H1 (cell line): ENCODE results near the gene ANKRD61. TPM values are rescaled to one million over a fixed set of nuclear protein-coding genes. Genes with fewer than 3 reads are reported as not detected.
"Not testable (repeated sequence)": the region's sequence is repeated elsewhere in the genome, so short reads cannot be mapped to it uniquely, and the experiment has no call there.

Experiments
- CTCF ChIA-PET: fragments of 300-600 bp; sonication (Branson Sonifier 250); formaldehyde crosslinking; loops from one replicate; lab custom pipeline; 2021; ENCODE audit not compliant: partially characterized antibody; lab: Charles Lee
- POLR2A ChIA-PET: fragments of 300-600 bp; sonication (Branson Sonifier 250); formaldehyde crosslinking; loops from one replicate; lab custom pipeline; 2021; ENCODE audit warnings: inconsistent platforms; ENCODE audit not compliant: partially characterized antibody; lab: Charles Lee
- DNase-seq, 2 experiments: peaks; one replicate each; pipeline versions ENCODE4 v3.0.0 to v3.0.0-alpha.2; 2010 to 2022; ENCODE audit warnings: low spot score in 2 of 2, low read depth in 1 of 2, mixed read lengths in 1 of 2
- FAIRE-seq: peaks from 2 replicates; lab custom pipeline; 2011; peaks lifted over from hg19 to GRCh38; lab: Jason Lieb, UNC
- H2AFZ ChIP-seq: 2 replicates; pipeline ENCODE4 v1.8.1; 2012; ENCODE audit warnings: low read length, inconsistent platforms
- H2AK5ac ChIP-seq: 2 replicates; pipeline ENCODE4 v1.6.1; 2013; ENCODE audit warnings: low read depth, low read length
- H2BK120ac ChIP-seq: replicated peaks from 2 replicates; pipeline ENCODE3; 2013; ENCODE audit warnings: low read depth, low read length, inconsistent platforms
- H2BK12ac ChIP-seq: 2 replicates; pipeline ENCODE4 v1.6.1; 2013; ENCODE audit warnings: low read depth, low read length
- H2BK15ac ChIP-seq: 2 replicates; pipeline ENCODE4 v1.6.1; 2013; ENCODE audit warnings: low read length
- H2BK20ac ChIP-seq: 2 replicates; pipeline ENCODE4 v1.6.1; 2013; ENCODE audit warnings: low read length
- H2BK5ac ChIP-seq: 2 replicates; pipeline ENCODE4 v1.6.1; 2013; ENCODE audit warnings: low read depth, low read length
- H3K14ac ChIP-seq: 2 replicates; pipeline ENCODE4 v1.6.1; 2013; ENCODE audit warnings: inconsistent platforms; ENCODE audit not compliant: insufficient read length
- H3K18ac ChIP-seq: 2 replicates; pipeline ENCODE4 v1.6.1; 2013; ENCODE audit warnings: low read length; ENCODE audit errors: extremely low read depth
- H3K23ac ChIP-seq: 2 replicates; pipeline ENCODE4 v1.6.1; 2013; ENCODE audit warnings: inconsistent platforms; ENCODE audit not compliant: insufficient read length
- H3K23me2 ChIP-seq: 2 replicates; pipeline ENCODE4 v1.6.1; 2013; ENCODE audit warnings: low read depth, low read length
- H3K27ac ChIP-seq: 2 replicates; pipeline ENCODE4 v1.6.1; 2011; ENCODE audit warnings: low read depth, low read length, inconsistent platforms
- H3K27me3 ChIP-seq, 4 experiments: replicated peaks in 1 of 4; 1 replicate in 1 of 4; 2 replicates in 3 of 4; pipeline versions ENCODE4 v1.6.1 to v1.8.1; 2011 to 2013; ENCODE audit warnings: low read length in 3 of 4, mild to moderate bottlenecking in 3 of 4, inconsistent platforms in 2 of 4, mixed read lengths in 2 of 4, moderate library complexity in 1 of 4; ENCODE audit not compliant: control insufficient read depth in 3 of 4, insufficient read depth in 3 of 4; ENCODE audit errors: extremely low read depth in 1 of 4
- H3K36me3 ChIP-seq, 4 experiments: 2 replicates each; pipeline versions ENCODE4 v1.6.1 to v1.8.1; 2011 to 2013; ENCODE audit warnings: mild to moderate bottlenecking in 4 of 4, low read length in 3 of 4, moderate library complexity in 2 of 4, control low read depth in 1 of 4, inconsistent platforms in 1 of 4; ENCODE audit not compliant: insufficient read depth in 4 of 4, control insufficient read depth in 2 of 4
- H3K4ac ChIP-seq: replicated peaks from 2 replicates; pipeline ENCODE3; 2013; ENCODE audit warnings: low read length, low read depth, mixed read lengths, inconsistent platforms; ENCODE audit not compliant: insufficient read length
- H3K4me1 ChIP-seq, 4 experiments: replicated peaks in 1 of 4; 1 replicate in 1 of 4; 2 replicates in 3 of 4; pipeline versions ENCODE4 v1.6.1 to v1.8.1; 2011 to 2013; ENCODE audit warnings: low read length in 3 of 4, inconsistent platforms in 2 of 4, mixed read lengths in 1 of 4; ENCODE audit not compliant: insufficient read depth in 4 of 4, control insufficient read depth in 3 of 4
- H3K4me2 ChIP-seq, 2 experiments: 2 replicates each; pipeline versions ENCODE4 v1.6.1 to v1.8.1; 2011 to 2013; ENCODE audit warnings: low read depth in 2 of 2, low read length in 2 of 2, control low read depth in 1 of 2, inconsistent platforms in 1 of 2, mild to moderate bottlenecking in 1 of 2; ENCODE audit not compliant: insufficient read depth in 1 of 2
- H3K4me3 ChIP-seq, 4 experiments: fragments of 200-600, 300-600 bp in 1 of 4; sonication (generic), shearing (Covaris generic), sonication (Bioruptor Twin) in 1 of 4; 2 replicates each; pipeline versions ENCODE4 v1.5.1 to v1.8.1; 2011 to 2016; ENCODE audit warnings: low read length in 4 of 4, low read depth in 3 of 4, control low read depth in 2 of 4, inconsistent platforms in 2 of 4, mild to moderate bottlenecking in 2 of 4, mixed read lengths in 1 of 4, moderate library complexity in 1 of 4; ENCODE audit not compliant: insufficient read depth in 2 of 4; ENCODE audit errors: extremely low read depth in 1 of 4
- H3K56ac ChIP-seq: replicated peaks from 2 replicates; pipeline ENCODE3; 2013; ENCODE audit warnings: low read depth, mild to moderate bottlenecking, mixed read lengths, low read length, inconsistent platforms; ENCODE audit not compliant: insufficient read length
- H3K79me1 ChIP-seq: 2 replicates; pipeline ENCODE4 v1.6.1; 2013; ENCODE audit warnings: low read depth, low read length, control low read depth
- H3K79me2 ChIP-seq, 2 experiments: 2 replicates each; pipeline versions ENCODE4 v1.6.1 to v1.8.1; 2012 to 2013; ENCODE audit warnings: low read length in 2 of 2, mild to moderate bottlenecking in 2 of 2, inconsistent platforms in 1 of 2; ENCODE audit not compliant: insufficient read depth in 2 of 2, control insufficient read depth in 1 of 2
- H3K9ac ChIP-seq, 4 experiments: replicated peaks in 1 of 4; 1 replicate in 1 of 4; 2 replicates in 3 of 4; pipeline versions ENCODE4 v1.6.1 to v1.8.1; 2011 to 2013; ENCODE audit warnings: low read depth in 3 of 4, low read length in 3 of 4, control low read depth in 2 of 4, mild to moderate bottlenecking in 2 of 4, moderate library complexity in 2 of 4, inconsistent platforms in 1 of 4; ENCODE audit errors: extremely low read depth in 1 of 4
- H3K9me3 ChIP-seq, 2 experiments: 2 replicates each; pipeline versions ENCODE4 v1.6.1 to v1.8.1; 2012 to 2013; ENCODE audit warnings: mild to moderate bottlenecking in 2 of 2, moderate library complexity in 2 of 2, control low read depth in 1 of 2, inconsistent platforms in 1 of 2, low read depth in 1 of 2, low read length in 1 of 2, mixed read lengths in 1 of 2; ENCODE audit not compliant: insufficient read depth in 2 of 2
- H4K20me1 ChIP-seq, 2 experiments: replicated peaks in 1 of 2; 2 replicates each; pipeline versions ENCODE3 to v1.8.1; 2011 to 2013; ENCODE audit warnings: inconsistent platforms in 2 of 2, low read length in 2 of 2, mild to moderate bottlenecking in 1 of 2; ENCODE audit not compliant: insufficient read depth in 2 of 2, control insufficient read depth in 1 of 2
- H4K5ac ChIP-seq: 2 replicates; pipeline ENCODE4 v1.6.1; 2013; ENCODE audit warnings: low read length, low read depth, mixed read lengths, inconsistent platforms; ENCODE audit not compliant: insufficient read length
- H4K8ac ChIP-seq: 2 replicates; pipeline ENCODE4 v1.8.0; 2013; ENCODE audit warnings: mild to moderate bottlenecking, moderate library complexity, low read length, inconsistent platforms; ENCODE audit not compliant: insufficient read depth; ENCODE audit errors: extremely low read depth
- H4K91ac ChIP-seq: replicated peaks from 2 replicates; pipeline ENCODE3; 2013; ENCODE audit warnings: low read length, mixed read lengths, inconsistent platforms; ENCODE audit not compliant: insufficient read length
- ATF2 ChIP-seq: IDR thresholded peaks from 2 replicates; pipeline ENCODE4 v1.6.1; 2012; ENCODE audit warnings: low read length, inconsistent platforms
- CBX8 ChIP-seq: fragments of 300-800, 300-1000 bp; sonication (generic); IDR thresholded peaks from 2 replicates; pipeline ENCODE4 v1.7.1; 2016; ENCODE audit warnings: low read depth, low read length, borderline replicate concordance
- NANOG ChIP-seq: IDR thresholded peaks from 2 replicates; pipeline ENCODE4 v1.6.1; 2011; ENCODE audit warnings: low read length, low read depth, mild to moderate bottlenecking, inconsistent platforms; ENCODE audit not compliant: insufficient read depth, poor library complexity, severe bottlenecking
- SIRT6 ChIP-seq: IDR thresholded peaks from one replicate; pipeline ENCODE4 v1.7.1; 2012; ENCODE audit warnings: low read length, inconsistent platforms
- SP4 ChIP-seq: IDR thresholded peaks from 2 replicates; pipeline ENCODE4 v1.6.1; 2012; ENCODE audit warnings: low read length, inconsistent platforms
- WGBS, 2 experiments: shearing (Covaris generic) in 1 of 2; methylation state at CpG; one replicate each; pipeline versions ENCODE4 v1.1.6 to v1.1.7; 2013 to 2015; ENCODE audit warnings: low lambda C conversion rate in 2 of 2, mixed read lengths in 2 of 2, inconsistent platforms in 1 of 2, low coverage in 1 of 2, missing lambda C conversion rate in 1 of 2; ENCODE audit not compliant: insufficient replicate concordance in 2 of 2, insufficient coverage in 1 of 2, insufficient read length in 1 of 2; ENCODE audit errors: extremely low coverage in 1 of 2, missing lambda C conversion rate in 1 of 2; 5-methylcytosine and 5-hydroxymethylcytosine counted together
- polyA plus RNA-seq, 7 experiments: library from polyadenylated mRNA; depleted of rRNA in 3 of 7; stranded (reverse) in 5 of 7; unstranded in 2 of 7; fragments of >200 nt in 5 of 7; fragments of 200-250 nt in 2 of 7; gene quantifications; 1 replicate in 5 of 7; 2 replicates in 1 of 7; 4 replicates in 1 of 7; pipeline versions ENCODE4 v1.2.1 to v1.2.3, GENCODE V29; 2011 to 2013; ENCODE audit warnings: missing spikeins in 2 of 7, mixed read lengths in 2 of 7
- total RNA-seq: library from RNA; stranded (reverse); fragmentation: NEBNext Ultra II Directional; extraction: Animal tissue kit (Norgen Biotek cat#: 25700); gene quantifications from 2 replicates; pipeline ENCODE4 v1.2.1, GENCODE V29; 2021

Gene ANKRD61
- total and polyA plus RNA-seq, 2 of the 8 experiments (the other 6 are each of a cell fraction or from before 2014, with no cell fraction given): 0.23 to 0.32 TPM

- TF ChIP-seq ATF2 (no peak), CBX8 (no peak), NANOG (no peak), SIRT6 (no peak), SP4 (no peak)
Measured at GRCh38 chr7:6078548-6078947, 47.4 kb downstream of the ANKRD61 start (continued).

- CTCF ChIA-PET: interaction anchor here (0.6 to 1.1 kb wide), 3 partner anchors 25 to 300 kb away, joined by 3 read pairs; no protein-coding TSS in a partner anchor
- POLR2A ChIA-PET: interaction anchor here (1.3 kb wide), 1 partner anchor 20 kb away, joined by 4 read pairs; no protein-coding TSS in a partner anchor
Measured at GRCh38 chr7:6083047-6083446, 51.9 kb downstream of the ANKRD61 start.

More at GRCh38 chr7:6083047-6083446, 51.9 kb downstream of the ANKRD61 start:
- not testable (repeated sequence) for DNase-seq, H4K91ac ChIP-seq, H4K5ac ChIP-seq, H3K79me1 ChIP-seq, H3K14ac ChIP-seq, H4K20me1 ChIP-seq, H2BK5ac ChIP-seq, H3K23me2 ChIP-seq, H3K36me3 ChIP-seq, H4K8ac ChIP-seq, H3K56ac ChIP-seq, H3K27me3 ChIP-seq, H3K4me3 ChIP-seq, H3K27ac ChIP-seq, H3K4me1 ChIP-seq, H2AFZ ChIP-seq, H2BK20ac ChIP-seq, H3K23ac ChIP-seq, H3K4ac ChIP-seq, H2AK5ac ChIP-seq, H3K79me2 ChIP-seq, H2BK12ac ChIP-seq, H2BK15ac ChIP-seq, H3K9me3 ChIP-seq, H3K9ac ChIP-seq, H3K4me2 ChIP-seq, FAIRE-seq, H2BK120ac ChIP-seq, H3K18ac ChIP-seq
- WGBS, 2 experiments: 94% methylated on average over 6 of the region's 6 CpGs; no CpG with 5 or more reads in 1 of the 2 experiments
